ENCODE results near the gene ZBP1. TPM values are rescaled to one million over a fixed set of nuclear protein-coding genes. Genes with fewer than 3 reads are reported as not detected.

Gene ZBP1
- total RNA-seq, 3 donors from 2014 or later: 0.73 to 2.4 TPM; not detected in 1

- Histone ChIP-seq H3K4me3 (no peak overlapping the region), H3K36me3 (no peaks in the 10 kb centered on the region), H3K4me1 (no peaks in the 10 kb centered on the region), H3K27ac (no peak overlapping the region), H3K27me3 (no peaks in the 10 kb centered on the region), H3K9me3 (peaks cover 0 to 7% of the 10 kb centered on the region in 2 donors)
- TF ChIP-seq CTCF (IDR thresholded peaks at IDR 0.05) (peak; percentile 48 to 77 (median 74)), POLR2A (IDR thresholded peaks at IDR 0.05) (no peak), POLR2AphosphoS5 (IDR thresholded peaks at IDR 0.05) (no peak)
- intact Hi-C loops (cut with DNase I; ENCODE audit: low total_unique reads): no loop called here
- DNase-seq (ENCODE audit: low spot score in 2 of 2): peak in 1 of 2 donors; percentile 66
Observed at GRCh38 chr20:57622579-57623381, 2.6 kb upstream of the ZBP1 start.

GRCh38 chr20:57622201-57622570 is 2.0 kb upstream of the ZBP1 start:
- Histone ChIP-seq H3K4me1 (no peaks in the 10 kb centered on the region), H3K27me3 (no peaks in the 10 kb centered on the region), H3K4me3 (no peak overlapping the region), H3K27ac (no peak overlapping the region), H3K36me3 (no peaks in the 10 kb centered on the region), H3K9me3 (peaks cover 0 to 7% of the 10 kb centered on the region in 2 donors)
- no peak for DNase-seq (ENCODE audit: low spot score in 2 of 2)
- intact Hi-C loops (cut with DNase I; ENCODE audit: low total_unique reads): no loop called here
- no peak for TF ChIP-seq POLR2AphosphoS5 (IDR thresholded peaks at IDR 0.05)
- no peak for TF ChIP-seq CTCF (IDR thresholded peaks at IDR 0.05)
- TF ChIP-seq POLR2A (IDR thresholded peaks at IDR 0.05): no peak

GRCh38 chr20:57621421-57622200 is 1.4 kb upstream of the ZBP1 start:
- Histone ChIP-seq H3K27ac (no peak overlapping the region), H3K9me3 (peaks cover 0 to 7% of the 10 kb centered on the region in 2 donors), H3K4me3 (no peak overlapping the region), H3K27me3 (no peaks in the 10 kb centered on the region), H3K36me3 (no peaks in the 10 kb centered on the region), H3K4me1 (no peaks in the 10 kb centered on the region)
- intact Hi-C loops (cut with DNase I; ENCODE audit: low total_unique reads): no loop called here
- DNase-seq (ENCODE audit: low spot score in 2 of 2): no peak
- TF ChIP-seq CTCF (IDR thresholded peaks at IDR 0.05) (no peak), POLR2AphosphoS5 (IDR thresholded peaks at IDR 0.05) (no peak), POLR2A (IDR thresholded peaks at IDR 0.05) (no peak)

GRCh38 chr20:57620999-57621398 is 773 bp upstream of the ZBP1 start:
- Histone ChIP-seq H3K4me1 (no peaks in the 10 kb centered on the region), H3K36me3 (no peaks in the 10 kb centered on the region), H3K27ac (peak overlapping the region in 1 of 2 donors; percentile 19), H3K9me3 (peaks cover 0 to 7% of the 10 kb centered on the region in 2 donors), H3K27me3 (no peaks in the 10 kb centered on the region), H3K4me3 (no peak overlapping the region)
- no peak for TF ChIP-seq POLR2AphosphoS5 (IDR thresholded peaks at IDR 0.05)
- no peak for TF ChIP-seq CTCF (IDR thresholded peaks at IDR 0.05)
- no peak for TF ChIP-seq POLR2A (IDR thresholded peaks at IDR 0.05)
- no peak for DNase-seq (ENCODE audit: low spot score in 2 of 2)
- intact Hi-C loops (cut with DNase I; ENCODE audit: low total_unique reads): no loop called here

All from breast epithelium (tissue), 4 donors.